Measurements from ENCODE around the gene FAM120A. TPM values are rescaled to one million over a fixed set of nuclear protein-coding genes. Genes with fewer than 3 reads are reported as not detected.

Gene FAM120A
- total and polyA plus RNA-seq, 9 of the 15 experiments (the other 6 are each of a cell fraction or from before 2014, with no cell fraction given) = 8.7 to 71.0 (median 42.2) TPM

DNA sequence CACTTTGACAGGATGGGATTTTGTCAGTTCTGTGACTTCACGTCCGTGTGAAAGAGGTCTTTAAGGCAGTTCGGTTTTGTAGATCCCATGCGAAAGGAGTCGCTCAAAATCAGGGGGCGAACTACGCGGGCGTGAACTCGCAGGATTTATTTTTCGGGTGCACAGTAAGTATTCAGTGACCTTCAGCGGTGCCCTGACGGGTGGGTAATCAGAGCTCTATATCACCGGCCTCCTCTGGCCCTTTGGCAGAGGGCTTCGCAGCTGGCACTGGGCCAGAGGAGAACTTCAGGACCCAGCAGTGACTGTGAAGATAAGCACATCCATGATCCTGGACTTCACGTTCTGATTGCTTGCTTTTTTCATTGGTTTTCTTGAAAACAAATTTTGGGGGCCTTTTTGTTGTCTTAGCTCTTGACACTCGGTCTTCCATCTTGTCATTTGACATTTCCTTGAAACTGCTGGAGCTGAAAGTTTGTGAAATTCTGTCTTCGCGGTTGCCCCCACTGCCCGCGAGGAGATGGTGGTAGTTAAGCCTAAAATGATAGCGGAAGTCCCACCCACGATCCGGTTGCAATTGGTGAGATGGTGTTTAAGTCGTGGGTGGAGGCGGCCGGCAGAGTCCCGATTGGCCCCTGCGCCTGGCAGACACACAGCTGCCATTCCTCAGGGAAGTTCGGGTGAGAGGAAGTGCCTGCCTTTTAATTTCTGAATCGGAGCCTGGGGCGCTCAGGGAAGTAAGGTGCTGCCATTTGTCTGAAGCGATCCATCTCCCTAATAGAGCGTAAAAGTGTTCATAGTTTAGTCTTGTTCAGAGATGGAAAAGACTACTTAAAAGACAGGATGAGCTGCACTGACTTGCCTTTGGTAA lies 1.8 kb downstream of the FAM120A start, which contains the start of gene FAM120AOS (continued):
- TF ChIP-seq, protein P1, sequence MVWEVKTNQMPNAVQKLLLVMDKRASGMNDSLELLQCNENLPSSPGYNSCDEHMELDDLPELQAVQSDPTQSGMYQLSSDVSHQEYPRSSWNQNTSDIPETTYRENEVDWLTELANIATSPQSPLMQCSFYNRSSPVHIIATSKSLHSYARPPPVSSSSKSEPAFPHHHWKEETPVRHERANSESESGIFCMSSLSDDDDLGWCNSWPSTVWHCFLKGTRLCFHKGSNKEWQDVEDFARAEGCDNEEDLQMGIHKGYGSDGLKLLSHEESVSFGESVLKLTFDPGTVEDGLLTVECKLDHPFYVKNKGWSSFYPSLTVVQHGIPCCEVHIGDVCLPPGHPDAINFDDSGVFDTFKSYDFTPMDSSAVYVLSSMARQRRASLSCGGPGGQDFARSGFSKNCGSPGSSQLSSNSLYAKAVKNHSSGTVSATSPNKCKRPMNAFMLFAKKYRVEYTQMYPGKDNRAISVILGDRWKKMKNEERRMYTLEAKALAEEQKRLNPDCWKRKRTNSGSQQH (CRISPR knock-in tag; IDR thresholded peaks at IDR 0.05) = 0 out of 2 replicates have a peak, but pooled peaks have one; percentile 72
- TF ChIP-seq BCOR (IDR thresholded peaks at IDR 0.05) (no peak), MCM2 (IDR thresholded peaks at IDR 0.05; ENCODE audit: low read depth) (no peak), CBX3 (IDR thresholded peaks at IDR 0.05; ENCODE audit: borderline replicate concordance in 1 of 2, low read length in 2 of 2) (no peak), CBX8 (IDR thresholded peaks at IDR 0.05; ENCODE audit: borderline replicate concordance, extremely low read depth, low read depth, low read length, poor library complexity, severe bottlenecking) (no peak), FOXJ3 (CRISPR knock-in tag; IDR thresholded peaks at IDR 0.05) (no peak), NR3C1 (CRISPR knock-in tag; IDR thresholded peaks at IDR 0.05) (no peak), RNF2 (IDR thresholded peaks at IDR 0.05) (no peak), MYNN (IDR thresholded peaks at IDR 0.05) (no peak), MYNN (CRISPR knock-in tag; IDR thresholded peaks at IDR 0.05) (no peak), SMAD4 (CRISPR knock-in tag; conservative IDR thresholded peaks at IDR 0.05) (peak; percentile 59), ETS1 (conservative IDR thresholded peaks at IDR 0.05; ENCODE audit: control insufficient read depth, low read depth, low read length) (no peak; the same call in 1 of the 2 replicates), JUND (IDR thresholded peaks at IDR 0.05; ENCODE audit: borderline replicate concordance, low read depth, low read length) (0 out of 2 replicates have a peak, but pooled peaks have one; percentile 1), JUND (tag; IDR thresholded peaks at IDR 0.05; ENCODE audit: borderline replicate concordance, low read depth, low read length) (no peak; the same call in 2 of the 3 replicates), RB1 (IDR thresholded peaks at IDR 0.05; ENCODE audit: low read depth) (no peak), ELF2 (CRISPR knock-in tag; IDR thresholded peaks at IDR 0.05) (no peak), TAF9B (IDR thresholded peaks at IDR 0.05; ENCODE audit: partially characterized antibody) (no peak), ZNF778 (CRISPR knock-in tag; IDR thresholded peaks at IDR 0.05) (no peak), CGGBP1 (CRISPR knock-in tag; IDR thresholded peaks at IDR 0.05) (no peak), ZNF184 (CRISPR knock-in tag; IDR thresholded peaks at IDR 0.05) (no peak), MTF1 (CRISPR knock-in tag; IDR thresholded peaks at IDR 0.05; ENCODE audit: borderline replicate concordance) (no peak), CBFA2T3 (IDR thresholded peaks at IDR 0.05) (no peak), OTX1 (CRISPR knock-in tag; IDR thresholded peaks at IDR 0.05) (0 out of 2 replicates have a peak, but pooled peaks have one; percentile 54), ZC3H4 (CRISPR knock-in tag; IDR thresholded peaks at IDR 0.05; ENCODE audit: borderline replicate concordance) (no peak)
- TF ChIP-seq, protein P2, sequence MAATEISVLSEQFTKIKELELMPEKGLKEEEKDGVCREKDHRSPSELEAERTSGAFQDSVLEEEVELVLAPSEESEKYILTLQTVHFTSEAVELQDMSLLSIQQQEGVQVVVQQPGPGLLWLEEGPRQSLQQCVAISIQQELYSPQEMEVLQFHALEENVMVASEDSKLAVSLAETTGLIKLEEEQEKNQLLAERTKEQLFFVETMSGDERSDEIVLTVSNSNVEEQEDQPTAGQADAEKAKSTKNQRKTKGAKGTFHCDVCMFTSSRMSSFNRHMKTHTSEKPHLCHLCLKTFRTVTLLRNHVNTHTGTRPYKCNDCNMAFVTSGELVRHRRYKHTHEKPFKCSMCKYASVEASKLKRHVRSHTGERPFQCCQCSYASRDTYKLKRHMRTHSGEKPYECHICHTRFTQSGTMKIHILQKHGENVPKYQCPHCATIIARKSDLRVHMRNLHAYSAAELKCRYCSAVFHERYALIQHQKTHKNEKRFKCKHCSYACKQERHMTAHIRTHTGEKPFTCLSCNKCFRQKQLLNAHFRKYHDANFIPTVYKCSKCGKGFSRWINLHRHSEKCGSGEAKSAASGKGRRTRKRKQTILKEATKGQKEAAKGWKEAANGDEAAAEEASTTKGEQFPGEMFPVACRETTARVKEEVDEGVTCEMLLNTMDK (IDR thresholded peaks at IDR 0.05; ENCODE audit: borderline replicate concordance, insufficient read depth, low read depth, low read length, poor library complexity, severe bottlenecking) = no peak
